ENCODE measurements around the gene SCP2.

The SCP2 gene

GRCh38 chr1:53069663-53070327, 142.7 kb downstream of the SCP2 start:
- no peak for DNase-seq

- DNase-seq = no peak
These were observed 143.5 kb downstream of the SCP2 start for GRCh38 chr1:53070621-53071020.

- DNase-seq = no peak
These were observed 144.2 kb downstream of the SCP2 start for GRCh38 chr1:53071167-53071865.

GRCh38 chr1:53071915-53072314, 144.8 kb downstream of the SCP2 start:
- no peak for DNase-seq

- no peak for DNase-seq
These were observed 146.2 kb downstream of the SCP2 start for GRCh38 chr1:53073287-53073686.

GRCh38 chr1:53073868-53074311, 146.8 kb downstream of the SCP2 start:
- DNase-seq = no peak

GRCh38 chr1:53074313-53075154, 147.5 kb downstream of the SCP2 start:
- DNase-seq = no peak

GRCh38 chr1:53075206-53075605, 148.1 kb downstream of the SCP2 start:
- DNase-seq = no peak

GRCh38 chr1:53075761-53076163, 148.7 kb downstream of the SCP2 start:
- no peak for DNase-seq

- no peak for DNase-seq
These were observed 149.1 kb downstream of the SCP2 start for GRCh38 chr1:53076165-53076564.

GRCh38 chr1:53076721-53077598, 149.9 kb downstream of the SCP2 start:
- DNase-seq = no peak

- no peak for DNase-seq
These were observed 150.5 kb downstream of the SCP2 start for GRCh38 chr1:53077599-53077965.

- no peak for DNase-seq
These were observed 151.4 kb downstream of the SCP2 start for GRCh38 chr1:53078333-53079101.

- DNase-seq = no peak
These were observed 152.2 kb downstream of the SCP2 start for GRCh38 chr1:53079251-53079650.

- DNase-seq = no peak
These were observed 153.0 kb downstream of the SCP2 start for GRCh38 chr1:53080041-53080440.

- DNase-seq = no peak
These were observed 153.7 kb downstream of the SCP2 start for GRCh38 chr1:53080769-53081168.

GRCh38 chr1:53081384-53082066, 154.4 kb downstream of the SCP2 start:
- no peak for DNase-seq

GRCh38 chr1:53082826-53083455, 155.9 kb downstream of the SCP2 start:
- DNase-seq = no peak

- no peak for DNase-seq
These were observed 156.8 kb downstream of the SCP2 start for GRCh38 chr1:53083636-53084588.

- no peak for DNase-seq
These were observed 157.5 kb downstream of the SCP2 start for GRCh38 chr1:53084589-53084971.
